Glutamatergic neuron (in vitro differentiated cells): ENCODE data around the gene TIFAB. TPM values are rescaled to one million over a fixed set of nuclear protein-coding genes. Genes with fewer than 3 reads are reported as not detected.

ENCODE experiments used
- DNase-seq: peaks from one replicate; pipeline ENCODE4 v3.0.0; 2022
- H3K27ac Mint-ChIP-seq: one replicate; pipeline ENCODE4 v1.8.0; 2020; ENCODE audit warnings: mild to moderate bottlenecking, mixed read lengths, inconsistent platforms; ENCODE audit not compliant: unreplicated experiment
- H3K27me3 Mint-ChIP-seq: one replicate; pipeline ENCODE4 v1.8.0; 2020; ENCODE audit warnings: mild to moderate bottlenecking, moderate library complexity, mixed read lengths, inconsistent platforms; ENCODE audit not compliant: unreplicated experiment
- H3K36me3 Mint-ChIP-seq: one replicate; pipeline ENCODE4 v1.8.0; 2020; ENCODE audit warnings: mild to moderate bottlenecking, mixed read lengths, inconsistent platforms; ENCODE audit not compliant: unreplicated experiment
- H3K4me1 Mint-ChIP-seq: one replicate; pipeline ENCODE4 v1.8.0; 2020; ENCODE audit warnings: mild to moderate bottlenecking, low read depth, mixed read lengths, inconsistent platforms; ENCODE audit not compliant: unreplicated experiment
- H3K4me3 Mint-ChIP-seq: one replicate; pipeline ENCODE4 v1.8.0; 2020; ENCODE audit warnings: mild to moderate bottlenecking, mixed read lengths, inconsistent platforms; ENCODE audit not compliant: unreplicated experiment
- H3K9me3 Mint-ChIP-seq: one replicate; pipeline ENCODE4 v1.8.0; 2020; ENCODE audit warnings: mild to moderate bottlenecking, moderate library complexity, mixed read lengths, inconsistent platforms; ENCODE audit not compliant: unreplicated experiment
- total RNA-seq: library from RNA; stranded (reverse); fragmentation: NEBNext Ultra II Directional; extraction: Animal tissue kit (Norgen Biotek cat#: 25700); gene quantifications from one replicate; pipeline ENCODE4 v1.2.1, GENCODE V29; 2021; ENCODE audit not compliant: unreplicated experiment
- TF ChIP-seq, protein P1 (sequence below): fragments of 200-600 bp; sonication (generic); IDR thresholded peaks from one replicate; pipeline ENCODE4 v1.5.0; 2021; ENCODE audit not compliant: partially characterized antibody, unreplicated experiment

TIFAB gene
- total RNA-seq, 1 donor from 2014 or later: not detected

DNA sequence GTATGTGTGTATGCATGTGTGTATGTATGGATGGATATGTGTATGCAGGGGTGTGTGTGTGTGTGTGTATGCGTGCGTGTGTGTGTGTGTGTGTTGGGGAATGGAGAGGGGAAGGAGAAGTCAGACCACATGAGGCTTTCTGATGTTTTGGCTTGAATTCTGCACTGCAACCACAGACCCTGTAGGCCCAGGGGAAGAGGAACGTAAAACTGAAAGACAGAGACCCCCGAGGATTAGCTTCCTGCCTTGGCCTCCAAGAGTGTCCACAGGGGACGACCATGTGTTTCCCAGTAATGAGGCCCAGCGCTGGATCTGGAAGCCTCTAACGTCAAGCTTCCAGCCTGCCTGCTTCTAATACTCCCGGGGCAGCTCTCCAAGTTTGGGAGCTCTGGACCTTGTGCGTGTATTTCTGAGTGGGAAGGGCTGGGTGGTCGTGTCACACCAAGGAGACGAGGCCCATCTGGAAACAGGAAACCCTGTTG is 10.8 kb downstream of the TIFAB start:
- Mint-ChIP-seq H3K9me3 (no peaks in the 10 kb centered on the region), H3K4me1 (peaks cover 19% of the 10 kb centered on the region), H3K27me3 (peaks cover 4% of the 10 kb centered on the region), H3K4me3 (no peak overlapping the region), H3K27ac (peak overlapping the region; percentile 3), H3K36me3 (no peaks in the 10 kb centered on the region)
- DNase-seq: no peak
- TF ChIP-seq, protein P1, sequence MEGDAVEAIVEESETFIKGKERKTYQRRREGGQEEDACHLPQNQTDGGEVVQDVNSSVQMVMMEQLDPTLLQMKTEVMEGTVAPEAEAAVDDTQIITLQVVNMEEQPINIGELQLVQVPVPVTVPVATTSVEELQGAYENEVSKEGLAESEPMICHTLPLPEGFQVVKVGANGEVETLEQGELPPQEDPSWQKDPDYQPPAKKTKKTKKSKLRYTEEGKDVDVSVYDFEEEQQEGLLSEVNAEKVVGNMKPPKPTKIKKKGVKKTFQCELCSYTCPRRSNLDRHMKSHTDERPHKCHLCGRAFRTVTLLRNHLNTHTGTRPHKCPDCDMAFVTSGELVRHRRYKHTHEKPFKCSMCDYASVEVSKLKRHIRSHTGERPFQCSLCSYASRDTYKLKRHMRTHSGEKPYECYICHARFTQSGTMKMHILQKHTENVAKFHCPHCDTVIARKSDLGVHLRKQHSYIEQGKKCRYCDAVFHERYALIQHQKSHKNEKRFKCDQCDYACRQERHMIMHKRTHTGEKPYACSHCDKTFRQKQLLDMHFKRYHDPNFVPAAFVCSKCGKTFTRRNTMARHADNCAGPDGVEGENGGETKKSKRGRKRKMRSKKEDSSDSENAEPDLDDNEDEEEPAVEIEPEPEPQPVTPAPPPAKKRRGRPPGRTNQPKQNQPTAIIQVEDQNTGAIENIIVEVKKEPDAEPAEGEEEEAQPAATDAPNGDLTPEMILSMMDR: no peak

DNA sequence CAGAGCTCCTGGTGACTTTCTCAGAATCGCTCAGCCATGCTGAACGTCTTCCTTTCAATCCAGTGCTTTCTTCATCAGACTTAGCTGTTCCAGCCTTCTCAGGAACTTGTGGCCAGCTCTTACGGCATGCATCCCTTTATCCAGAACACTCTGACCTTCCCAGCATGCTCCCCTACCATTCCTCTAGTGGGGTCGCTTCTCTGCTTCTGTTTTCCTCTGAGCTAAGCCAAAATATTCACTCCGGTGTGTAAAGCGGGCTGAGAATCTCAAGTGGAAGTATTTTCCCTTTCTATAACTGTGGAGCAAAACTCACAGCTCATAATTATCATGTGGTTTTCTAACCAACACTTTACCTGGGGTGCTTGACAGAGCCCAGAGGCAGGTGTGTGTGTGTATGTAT is 11.2 kb downstream of the TIFAB start:
- no peaks in the 10 kb centered on the region for H3K9me3 Mint-ChIP-seq
- peaks cover 4% of the 10 kb centered on the region for H3K27me3 Mint-ChIP-seq
- DNase-seq: no peak
- H3K27ac Mint-ChIP-seq: no peak overlapping the region
- no peaks in the 10 kb centered on the region for H3K36me3 Mint-ChIP-seq
- H3K4me1 Mint-ChIP-seq: peaks cover 17% of the 10 kb centered on the region
- H3K4me3 Mint-ChIP-seq: no peak overlapping the region
- TF ChIP-seq, protein P1: no peak

DNA sequence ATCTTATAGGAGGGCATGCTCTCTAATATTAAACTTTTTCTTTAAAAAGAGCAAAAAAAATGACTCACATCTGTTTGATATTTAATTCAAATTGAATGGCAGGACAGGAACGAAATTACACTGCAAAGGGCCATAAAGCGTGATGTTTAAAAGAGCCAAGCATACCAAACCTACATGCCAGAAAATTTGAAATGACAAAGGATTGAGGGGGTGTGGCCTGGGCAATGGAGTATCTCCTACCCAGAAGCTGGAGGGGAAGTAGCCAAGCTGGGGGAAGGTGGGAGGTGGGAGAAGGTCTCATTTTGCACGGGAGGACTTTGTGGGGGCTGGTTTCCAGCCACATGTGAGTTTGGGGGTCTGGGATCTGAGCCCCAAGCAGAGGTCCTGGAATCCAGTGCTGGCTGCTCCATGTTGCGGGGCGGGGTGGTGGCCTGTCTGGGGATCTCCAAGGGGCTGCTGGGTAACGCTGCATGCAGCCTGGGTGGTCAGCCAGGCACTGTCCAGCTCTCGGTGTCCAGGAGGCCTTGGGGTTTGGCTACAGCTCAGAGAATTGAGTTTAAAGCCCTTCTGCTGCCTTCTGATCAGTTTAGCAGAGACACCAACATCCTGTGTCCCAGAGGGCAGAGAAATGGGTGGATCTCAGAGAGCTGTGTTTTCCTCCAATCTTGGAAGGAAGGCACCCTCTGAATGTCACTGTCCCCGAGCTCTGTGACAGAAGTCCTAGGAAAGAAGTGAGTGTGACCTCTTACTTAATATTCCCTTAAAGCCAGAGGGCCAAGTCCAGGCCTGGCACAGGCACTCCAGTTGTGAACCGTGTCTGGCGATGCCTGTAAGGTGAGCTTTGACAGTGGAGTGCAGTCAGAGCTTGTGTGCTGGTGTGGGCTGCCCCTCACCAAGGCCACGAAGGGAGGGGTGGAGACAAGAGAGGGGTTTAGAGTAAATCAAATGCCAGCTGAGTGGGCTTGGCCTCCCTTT is 12.6 kb downstream of the TIFAB start:
- Mint-ChIP-seq H3K27ac (no peak overlapping the region), H3K9me3 (no peaks in the 10 kb centered on the region), H3K4me3 (no peak overlapping the region), H3K4me1 (peaks cover 13% of the 10 kb centered on the region), H3K36me3 (no peaks in the 10 kb centered on the region), H3K27me3 (peaks cover 4% of the 10 kb centered on the region)
- TF ChIP-seq, protein P1: no peak
- DNase-seq: no peak

DNA sequence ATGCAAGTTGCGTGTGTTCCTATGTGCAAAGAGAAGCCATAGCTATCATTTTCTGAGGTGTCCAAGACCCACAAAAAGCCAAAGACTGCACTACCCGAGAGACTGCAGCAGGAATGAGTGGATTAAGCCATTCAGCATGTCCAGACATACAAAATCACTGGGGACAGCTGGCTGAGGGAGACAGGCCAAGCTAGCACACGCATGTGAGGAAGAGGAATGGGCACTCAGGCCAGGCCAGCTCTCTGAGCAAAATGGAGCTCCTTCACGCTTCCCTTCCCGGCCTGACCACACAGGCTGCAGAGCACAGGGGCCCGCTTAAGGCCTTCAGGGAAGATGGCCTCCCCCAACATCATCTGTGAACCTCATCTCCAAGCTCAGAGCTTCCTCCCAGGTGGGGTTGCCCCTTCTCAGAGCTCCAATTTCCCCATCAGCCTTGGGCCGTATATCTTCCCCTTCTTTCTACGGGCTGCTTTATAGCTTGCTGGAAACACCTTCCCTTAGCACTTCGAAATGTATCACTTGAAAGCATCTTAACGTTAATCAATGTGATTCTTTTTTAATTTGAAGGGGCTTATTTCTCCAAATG is 13.4 kb downstream of the TIFAB start:
- Mint-ChIP-seq H3K36me3 (no peaks in the 10 kb centered on the region), H3K4me1 (peaks cover 10% of the 10 kb centered on the region), H3K27ac (no peak overlapping the region), H3K4me3 (no peak overlapping the region), H3K9me3 (no peaks in the 10 kb centered on the region), H3K27me3 (peaks cover 4% of the 10 kb centered on the region)
- DNase-seq: no peak
- TF ChIP-seq, protein P1: no peak
